PC-3 (cell line): ENCODE results near the gene MORN3. TPM values are rescaled to one million over a fixed set of nuclear protein-coding genes. Genes with fewer than 3 reads are reported as not detected.

ENCODE experiments used
- ATAC-seq: fragments of 200-7000 bp; cut with Tn5 transposase; 2 replicates; pipeline ENCODE4 v1.9.1; 2020; ENCODE audit warnings: mild to moderate bottlenecking, moderate library complexity
- BruUV-seq: library from RNA; stranded (reverse); fragments of 400-500 nt; replicated peaks from 2 replicates; lab custom pipeline; 2021; lab: Mats Ljungman, UMichigan
- CTCF ChIA-PET: fragments of 300-600 bp; sonication (Branson Sonifier 250); formaldehyde crosslinking; loops from one replicate; lab custom pipeline; 2022; ENCODE audit warnings: antibody characterized with exemption; lab: Charles Lee
- POLR2A ChIA-PET: fragments of 300-600 bp; sonication (Branson Sonifier 250); formaldehyde crosslinking; loops from one replicate; lab custom pipeline; 2022; ENCODE audit warnings: antibody characterized with exemption; ENCODE audit not compliant: unreplicated experiment; lab: Charles Lee
- DNase-seq: peaks from one replicate; pipeline ENCODE4 v3.0.0-alpha.2; 2015
- H2AFZ ChIP-seq: fragments of 300-600 bp; sonication (generic); 2 replicates; pipeline ENCODE4 v1.6.0; 2016; ENCODE audit warnings: antibody characterized with exemption, low read length
- H3F3A ChIP-seq: fragments of 300-600 bp; sonication (generic); one replicate; pipeline ENCODE4 v1.6.0; 2017; ENCODE audit warnings: antibody characterized with exemption, low read length, control low read depth, mild to moderate bottlenecking; ENCODE audit not compliant: unreplicated experiment
- H3K27ac ChIP-seq: fragments of 300-600 bp; sonication (generic); 2 replicates; pipeline ENCODE4 v1.5.1; 2016; ENCODE audit warnings: mild to moderate bottlenecking, low read length
- H3K27me3 ChIP-seq: fragments of 300-600 bp; sonication (generic); 2 replicates; pipeline ENCODE4 v1.6.1; 2016; ENCODE audit warnings: low read length, mixed read lengths
- H3K36me3 ChIP-seq: fragments of 300-600 bp; sonication (generic); 2 replicates; pipeline ENCODE4 v1.6.1; 2016; ENCODE audit warnings: low read depth, mixed run types, low read length, mixed read lengths
- H3K4me1 ChIP-seq: fragments of 300-600 bp; sonication (generic); 2 replicates; pipeline ENCODE4 v1.5.1; 2016; ENCODE audit warnings: low read length; ENCODE audit not compliant: insufficient read depth
- H3K4me2 ChIP-seq: fragments of 300-600 bp; sonication (generic); 2 replicates; pipeline ENCODE4 v1.6.0; 2016; ENCODE audit warnings: low read length
- H3K4me3 ChIP-seq: fragments of 300-600 bp; sonication (generic); 2 replicates; pipeline ENCODE4 v1.5.1; 2016; ENCODE audit warnings: mild to moderate bottlenecking, low read length, mixed read lengths
- H3K79me2 ChIP-seq: fragments of 300-600 bp; sonication (generic); 2 replicates; pipeline ENCODE4 v1.6.1; 2017; ENCODE audit warnings: low read length, mixed read lengths
- H3K9ac ChIP-seq: fragments of 300-600 bp; sonication (generic); 2 replicates; pipeline ENCODE4 v1.6.0; 2016; ENCODE audit warnings: mild to moderate bottlenecking, low read length
- H3K9me2 ChIP-seq: fragments of 300-600 bp; sonication (generic); replicated peaks from 2 replicates; pipeline ENCODE4 v1.6.1; 2016; ENCODE audit warnings: mixed run types, low read length, mixed read lengths
- H3K9me3 ChIP-seq: fragments of 300-600 bp; sonication (generic); 2 replicates; pipeline ENCODE4 v1.6.1; 2016; ENCODE audit warnings: low read length, mixed read lengths
- H4K20me1 ChIP-seq: fragments of 300-600 bp; sonication (generic); 2 replicates; pipeline ENCODE4 v1.6.1; 2016; ENCODE audit warnings: low read length, mixed read lengths
- EZH2 ChIP-seq: fragments of 300-600 bp; sonication (generic); IDR thresholded peaks from one replicate; pipeline ENCODE4 v1.6.1; 2017; ENCODE audit warnings: antibody characterized with exemption, mild to moderate bottlenecking, low read length; ENCODE audit not compliant: unreplicated experiment
- EZH2phosphoT487 ChIP-seq: fragments of 300-600 bp; sonication (generic); IDR thresholded peaks from 2 replicates; pipeline ENCODE4 v1.6.1; 2018; ENCODE audit warnings: mild to moderate bottlenecking, antibody characterized with exemption, low read length, borderline replicate concordance
- intact Hi-C: fragments of 100-400 bp; cut with micrococcal nuclease; formaldehyde crosslinking; loops from 2 replicates; pipeline ENCODE4 v1.9.0; 2023
- total RNA-seq: library from RNA; depleted of rRNA; stranded (reverse); fragments of >200 nt; gene quantifications from 2 replicates; pipeline ENCODE4 v1.2.3, GENCODE V29; 2014
- TF ChIP-seq, protein P1 (sequence below): fragments of 300-600 bp; sonication (generic); conservative IDR thresholded peaks from 2 replicates; pipeline ENCODE4 v1.5.1; 2017; ENCODE audit warnings: antibody characterized with exemption, low read depth, mild to moderate bottlenecking, low read length

MORN3 gene
- total RNA-seq, 1 experiment from 2014 or later: 1.7 TPM

- ATAC-seq (no peak), DNase-seq (no peak)
- Histone ChIP-seq H3K27ac (no peak overlapping the region), H3K9ac (peak overlapping the region; percentile 71; the same call in 1 of the 2 replicates), H3K9me3 (no peaks in the 10 kb centered on the region), H3K4me1 (peaks cover 34% of the 10 kb centered on the region), H2AFZ (no peak overlapping the region), H3K36me3 (0 out of 2 replicates have a peak, but pooled peaks cover 2% of the 10 kb centered on the region), H3K27me3 (no peaks in the 10 kb centered on the region), H3K9me2 (no peaks in the 10 kb centered on the region), H4K20me1 (peaks cover 10% of the 10 kb centered on the region; the same call in 1 of the 2 replicates), H3K79me2 (peaks cover 67% of the 10 kb centered on the region), H3F3A (no peaks in the 10 kb centered on the region), H3K4me2 (peak overlapping the region; percentile 90), H3K4me3 (peak overlapping the region; percentile 79)
- POLR2A ChIA-PET: no interaction called here
- no peak for TF ChIP-seq EZH2phosphoT487
- no peak for TF ChIP-seq EZH2
- TF ChIP-seq, protein P1, sequence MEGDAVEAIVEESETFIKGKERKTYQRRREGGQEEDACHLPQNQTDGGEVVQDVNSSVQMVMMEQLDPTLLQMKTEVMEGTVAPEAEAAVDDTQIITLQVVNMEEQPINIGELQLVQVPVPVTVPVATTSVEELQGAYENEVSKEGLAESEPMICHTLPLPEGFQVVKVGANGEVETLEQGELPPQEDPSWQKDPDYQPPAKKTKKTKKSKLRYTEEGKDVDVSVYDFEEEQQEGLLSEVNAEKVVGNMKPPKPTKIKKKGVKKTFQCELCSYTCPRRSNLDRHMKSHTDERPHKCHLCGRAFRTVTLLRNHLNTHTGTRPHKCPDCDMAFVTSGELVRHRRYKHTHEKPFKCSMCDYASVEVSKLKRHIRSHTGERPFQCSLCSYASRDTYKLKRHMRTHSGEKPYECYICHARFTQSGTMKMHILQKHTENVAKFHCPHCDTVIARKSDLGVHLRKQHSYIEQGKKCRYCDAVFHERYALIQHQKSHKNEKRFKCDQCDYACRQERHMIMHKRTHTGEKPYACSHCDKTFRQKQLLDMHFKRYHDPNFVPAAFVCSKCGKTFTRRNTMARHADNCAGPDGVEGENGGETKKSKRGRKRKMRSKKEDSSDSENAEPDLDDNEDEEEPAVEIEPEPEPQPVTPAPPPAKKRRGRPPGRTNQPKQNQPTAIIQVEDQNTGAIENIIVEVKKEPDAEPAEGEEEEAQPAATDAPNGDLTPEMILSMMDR: no peak
- BruUV-seq: no TSS peak
- intact Hi-C loops: loop anchor here (5.0 kb wide), 2 partner anchors 91 to 164 kb away; partner anchors contain the start of gene RHOF
- CTCF ChIA-PET: no interaction called here
Measured at GRCh38 chr12:121628536-121628935, 40.9 kb downstream of the MORN3 start.

GRCh38 chr12:121628037-121628436, 41.4 kb downstream of the MORN3 start:
- Histone ChIP-seq H3K9me2 (no peaks in the 10 kb centered on the region), H3K79me2 (peaks cover 63% of the 10 kb centered on the region), H3K36me3 (0 out of 2 replicates have a peak, but pooled peaks cover 2% of the 10 kb centered on the region), H3K4me1 (peaks cover 34% of the 10 kb centered on the region), H3K4me3 (peak overlapping the region; percentile 79), H4K20me1 (peaks cover 8% of the 10 kb centered on the region; the same call in 1 of the 2 replicates), H3F3A (no peaks in the 10 kb centered on the region), H3K27me3 (no peaks in the 10 kb centered on the region), H3K4me2 (peak overlapping the region; percentile 90), H2AFZ (peak overlapping the region; percentile 58; the same call in 1 of the 2 replicates), H3K9me3 (no peaks in the 10 kb centered on the region), H3K9ac (peak overlapping the region; percentile 71), H3K27ac (no peak overlapping the region)
- POLR2A ChIA-PET: interaction anchor here (0.6 kb wide), 1 partner anchor 9 kb away, joined by 3 read pairs; no protein-coding TSS in a partner anchor
- TF ChIP-seq EZH2 (no peak), EZH2phosphoT487 (no peak)
- TF ChIP-seq, protein P1: no peak
- intact Hi-C loops: loop anchor here (5.0 kb wide), 2 partner anchors 91 to 164 kb away; partner anchors contain the start of gene RHOF
- no TSS peak for BruUV-seq
- CTCF ChIA-PET: interaction anchor here (1.0 to 2.2 kb wide), 3 partner anchors 41 to 149 kb away, joined by 4 to 9 read pairs (median 4); no protein-coding TSS in a partner anchor
- no peak; the same call in 1 of the 2 replicates for ATAC-seq
- peak; percentile 35 for DNase-seq
